KMS-11 (cell line): ENCODE results near the gene FUOM.

Experiments
- H2AFZ ChIP-seq: fragments of 200-600 bp; sonication (generic); 2 replicates; pipeline ENCODE4 v1.6.1; 2016; ENCODE audit warnings: antibody characterized with exemption, mixed run types, low read depth
- H3K27ac ChIP-seq: fragments of 200-600 bp; sonication (generic); 2 replicates; pipeline ENCODE4 v1.6.1; 2016; ENCODE audit warnings: mild to moderate bottlenecking, mixed run types
- H3K27me3 ChIP-seq: fragments of 200-600 bp; sonication (generic); 2 replicates; pipeline ENCODE4 v1.6.1; 2017; ENCODE audit warnings: mild to moderate bottlenecking, low read depth, mixed run types, moderate library complexity; ENCODE audit not compliant: insufficient read depth
- H3K36me3 ChIP-seq: fragments of 200-600 bp; sonication (generic); 2 replicates; pipeline ENCODE4 v1.6.1; 2017; ENCODE audit warnings: mild to moderate bottlenecking, mixed run types; ENCODE audit not compliant: insufficient read depth
- H3K4me1 ChIP-seq: fragments of 200-600 bp; sonication (generic); 2 replicates; pipeline ENCODE4 v1.6.1; 2016; ENCODE audit warnings: mild to moderate bottlenecking, low read depth, mixed run types; ENCODE audit not compliant: poor library complexity, severe bottlenecking
- H3K4me2 ChIP-seq: fragments of 200-600 bp; sonication (generic); 2 replicates; pipeline ENCODE4 v1.7.0; 2016; ENCODE audit warnings: mild to moderate bottlenecking, mixed run types
- H3K4me3 ChIP-seq: fragments of 200-600 bp; sonication (generic); IDR thresholded peaks from 2 replicates; pipeline ENCODE4 v1.6.1; 2017; ENCODE audit warnings: low read depth, low read length, mixed read lengths; ENCODE audit not compliant: insufficient read depth
- H3K79me2 ChIP-seq: fragments of 200-600 bp; sonication (generic); 2 replicates; pipeline ENCODE4 v1.6.1; 2016; ENCODE audit warnings: low read depth, mixed run types; ENCODE audit not compliant: insufficient read depth
- H3K9ac ChIP-seq: fragments of 200-600 bp; sonication (generic); 2 replicates; pipeline ENCODE4 v1.6.1; 2016; ENCODE audit warnings: mild to moderate bottlenecking, mixed run types
- H4K20me1 ChIP-seq: fragments of 200-600 bp; sonication (generic); 2 replicates; pipeline ENCODE4 v1.6.1; 2016; ENCODE audit warnings: mild to moderate bottlenecking, mixed run types; ENCODE audit not compliant: insufficient read depth
- CTCF ChIP-seq: fragments of 200-600 bp; sonication (generic); conservative IDR thresholded peaks from 2 replicates; pipeline ENCODE4 v1.6.1; 2017; ENCODE audit warnings: low read depth, mild to moderate bottlenecking, antibody characterized with exemption, low read length, moderate library complexity, mixed read lengths

Gene FUOM, protein sequence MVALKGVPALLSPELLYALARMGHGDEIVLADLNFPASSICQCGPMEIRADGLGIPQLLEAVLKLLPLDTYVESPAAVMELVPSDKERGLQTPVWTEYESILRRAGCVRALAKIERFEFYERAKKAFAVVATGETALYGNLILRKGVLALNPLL

DNA sequence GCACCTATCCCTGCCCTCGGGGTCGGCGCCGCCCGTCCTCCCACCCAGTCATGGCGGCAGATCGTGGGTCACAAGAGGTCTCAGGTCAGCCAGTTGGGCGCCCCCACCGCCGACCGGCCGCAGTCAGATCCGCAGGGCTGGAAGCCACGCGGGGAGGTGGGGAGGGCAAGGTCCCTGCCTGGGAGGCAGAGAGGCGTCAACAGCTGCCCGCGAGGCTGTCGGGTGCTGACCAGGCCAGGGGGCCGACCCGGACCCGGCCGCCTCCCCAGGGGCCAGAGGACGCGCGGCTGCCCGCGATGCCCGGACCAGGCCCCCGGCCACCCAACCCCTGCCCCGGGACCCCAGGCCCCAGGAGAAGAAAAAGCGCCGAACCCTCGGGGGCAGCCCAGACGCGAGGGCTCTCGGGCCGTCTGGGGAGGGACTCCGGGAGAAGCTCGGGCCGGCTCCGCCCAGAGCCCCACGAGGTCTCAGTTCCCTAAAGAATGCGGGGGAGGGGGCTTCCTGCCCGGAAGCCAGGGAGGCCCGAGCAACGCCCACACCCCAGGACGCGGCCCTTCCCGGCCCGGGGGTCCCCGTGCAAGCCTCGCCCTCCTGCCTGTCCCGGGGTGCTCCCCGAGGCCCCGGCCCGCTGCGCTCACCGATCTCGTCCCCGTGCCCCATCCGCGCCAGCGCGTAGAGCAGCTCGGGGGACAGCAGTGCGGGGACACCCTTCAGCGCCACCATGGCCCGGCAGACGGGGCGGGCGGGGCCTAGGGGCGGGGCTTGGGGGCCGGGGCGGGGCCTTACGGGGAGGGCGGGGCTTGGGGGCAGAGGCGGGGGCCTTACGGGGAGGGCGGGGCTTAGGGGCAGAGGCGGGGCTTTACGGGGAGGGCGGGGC is at the start of gene FUOM:
FUOM (minus strand) TSS at position 735 of the 877 bp plus-strand sequence; CDS start at position 723, 12 bp downstream.
- Histone ChIP-seq H4K20me1 (no peaks in the 10 kb centered on the region), H3K36me3 (no peaks in the 10 kb centered on the region), H3K4me2 (peak within 1 kb of the TSS; percentile 76), H3K79me2 (no peaks in the 10 kb centered on the region), H3K27ac (0 out of 2 replicates have a peak within 1 kb of the TSS, but pooled peaks have one; percentile 26), H3K27me3 (no peaks in the 10 kb centered on the region), H3K4me1 (no peaks in the 10 kb centered on the region), H3K9ac (peak within 1 kb of the TSS; percentile 77), H3K4me3 (no peak within 1 kb of the TSS), H2AFZ (peak within 1 kb of the TSS; percentile 81)
- TF ChIP-seq CTCF = no peak

DNA sequence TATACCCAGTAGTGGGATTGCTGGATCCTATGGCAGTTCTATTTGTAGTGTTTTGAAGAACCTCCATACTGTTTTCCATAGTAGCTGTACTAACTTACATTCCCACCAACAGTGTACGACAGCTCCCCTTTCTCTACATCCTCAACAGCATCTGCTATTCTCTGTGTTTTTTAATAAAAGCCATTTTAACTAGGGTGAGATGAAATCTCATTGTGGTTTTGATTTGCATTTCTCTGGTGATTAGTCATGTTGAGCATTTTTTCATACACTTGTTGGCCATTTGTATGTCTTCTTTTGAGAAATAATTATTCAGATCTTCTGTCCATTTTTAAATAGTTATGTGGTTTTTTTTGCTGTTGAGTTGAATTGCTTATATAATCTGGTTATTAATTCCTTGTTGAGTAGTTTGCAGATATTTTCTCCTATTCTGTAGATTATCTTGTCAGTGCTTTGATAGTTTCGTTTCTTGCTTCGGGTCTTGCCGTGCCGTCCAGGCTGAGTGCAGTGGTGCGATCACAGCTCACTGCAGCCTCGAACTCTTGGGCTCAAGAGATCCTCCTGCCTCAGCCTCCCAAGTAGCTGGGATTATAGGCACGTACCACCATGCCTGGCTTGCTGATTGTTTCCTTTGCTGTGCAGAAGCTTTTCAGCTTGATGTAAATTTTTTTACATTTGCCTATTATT is 48.2 kb upstream of the FUOM start:
- no peak overlapping the region for H3K27ac ChIP-seq
- no peaks in the 10 kb centered on the region for H3K27me3 ChIP-seq
- no peaks in the 10 kb centered on the region for H4K20me1 ChIP-seq
- no peak for TF ChIP-seq CTCF
- H3K79me2 ChIP-seq = no peaks in the 10 kb centered on the region; the same call in none of the 2 replicates
- H3K4me3 ChIP-seq = no peak overlapping the region
- no peak overlapping the region for H2AFZ ChIP-seq
- no peak overlapping the region for H3K4me2 ChIP-seq
- no peaks in the 10 kb centered on the region for H3K36me3 ChIP-seq
- peaks cover 18% of the 10 kb centered on the region for H3K4me1 ChIP-seq
- no peak overlapping the region for H3K9ac ChIP-seq

- no peaks in the 10 kb centered on the region for H4K20me1 ChIP-seq
- no peaks in the 10 kb centered on the region for H3K36me3 ChIP-seq
- H3K9ac ChIP-seq = no peak overlapping the region
- peaks cover 25% of the 10 kb centered on the region for H3K4me1 ChIP-seq
- H3K4me2 ChIP-seq = no peak overlapping the region
- H3K27me3 ChIP-seq = no peaks in the 10 kb centered on the region
- no peak for TF ChIP-seq CTCF
- no peaks in the 10 kb centered on the region; the same call in none of the 2 replicates for H3K79me2 ChIP-seq
- no peak overlapping the region for H3K4me3 ChIP-seq
- H2AFZ ChIP-seq = no peak overlapping the region
- H3K27ac ChIP-seq = no peak overlapping the region
These were observed 47.5 kb upstream of the FUOM start for GRCh38 chr10:133405272-133405671.

DNA sequence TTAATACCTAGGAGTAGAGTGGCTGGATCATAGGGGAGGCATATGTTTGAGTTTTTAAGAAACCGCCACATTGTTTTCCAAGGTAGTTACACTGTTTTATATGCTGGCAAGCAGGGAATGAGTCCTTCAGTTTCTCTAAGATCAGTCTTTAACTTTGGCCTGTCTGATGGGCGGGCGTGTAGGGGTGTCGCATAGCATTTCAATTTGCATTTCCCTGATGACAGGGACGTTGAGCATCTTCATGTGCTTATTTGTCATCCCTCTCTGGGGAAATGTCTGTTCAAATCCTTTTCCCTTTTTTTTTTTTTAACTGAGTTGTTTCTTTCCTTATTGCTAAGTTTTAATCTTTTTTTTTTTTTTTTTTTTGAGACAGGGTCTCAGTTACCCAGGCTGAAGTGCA is 46.0 kb upstream of the FUOM start:
- Histone ChIP-seq H3K27ac (no peak overlapping the region), H3K4me3 (no peak overlapping the region), H3K36me3 (no peaks in the 10 kb centered on the region), H3K27me3 (no peaks in the 10 kb centered on the region), H3K4me2 (no peak overlapping the region), H4K20me1 (no peaks in the 10 kb centered on the region), H3K4me1 (peaks cover 33% of the 10 kb centered on the region), H3K9ac (no peak overlapping the region), H3K79me2 (no peaks in the 10 kb centered on the region; the same call in none of the 2 replicates), H2AFZ (no peak overlapping the region)
- no peak for TF ChIP-seq CTCF
